ENCODE results near the gene ADCY7. TPM values are rescaled to one million over a fixed set of nuclear protein-coding genes. Genes with fewer than 3 reads are reported as not detected.

ADCY7 gene
- total RNA-seq, 4 donors from 2014 or later: 14.0 to 38.9 (median 21.4) TPM

- no peak for ATAC-seq (ENCODE audit: low FRiP score)
- DNase-seq (ENCODE audit: low spot score): no peak
- TF ChIP-seq CTCF (IDR thresholded peaks at IDR 0.05): no peak
These were observed 84.8 kb downstream of the ADCY7 start for GRCh38 chr16:50351116-50351515.

GRCh38 chr16:50351952-50352351, 85.6 kb downstream of the ADCY7 start:
- TF ChIP-seq CTCF (IDR thresholded peaks at IDR 0.05): no peak

GRCh38 chr16:50354082-50354481, 87.7 kb downstream of the ADCY7 start:
- TF ChIP-seq CTCF (IDR thresholded peaks at IDR 0.05): no peak
- no peak for DNase-seq (ENCODE audit: low spot score)
- no peak for ATAC-seq (ENCODE audit: low FRiP score)

More at GRCh38 chr16:50351952-50352351, 85.6 kb downstream of the ADCY7 start:
- DNase-seq (ENCODE audit: low spot score) (no peak), ATAC-seq (ENCODE audit: low FRiP score) (no peak)

- ATAC-seq (ENCODE audit: low FRiP score): no peak
- TF ChIP-seq CTCF (IDR thresholded peaks at IDR 0.05): no peak
- no peak for DNase-seq (ENCODE audit: low spot score)
These were observed 88.5 kb downstream of the ADCY7 start for GRCh38 chr16:50354629-50355456.

GRCh38 chr16:50359626-50360025, 93.3 kb downstream of the ADCY7 start:
- TF ChIP-seq CTCF (IDR thresholded peaks at IDR 0.05): no peak
- no peak for DNase-seq (ENCODE audit: low spot score)
- no peak for ATAC-seq (ENCODE audit: low FRiP score)

- TF ChIP-seq CTCF (IDR thresholded peaks at IDR 0.05): no peak
- DNase-seq (ENCODE audit: low spot score) (no peak), ATAC-seq (ENCODE audit: low FRiP score) (peak; percentile 76)
These were observed 93.9 kb downstream of the ADCY7 start for GRCh38 chr16:50360033-50360778.

All from omental fat pad (tissue), 4 donors.